ENCODE measurements around the gene GJA10.
"Not testable (repeated sequence)": the region's sequence is repeated elsewhere in the genome, so short reads cannot be mapped to it uniquely, and the experiment has no call there.

The GJA10 gene

GRCh38 chr6:89894169-89894568 lies at the start of gene GJA10:
Gene GJA10, plus strand, starts transcription at chr6:89894469. Its CDS starts 0 bp downstream, at chr6:89894469.
- TF ChIP-seq, protein P1, sequence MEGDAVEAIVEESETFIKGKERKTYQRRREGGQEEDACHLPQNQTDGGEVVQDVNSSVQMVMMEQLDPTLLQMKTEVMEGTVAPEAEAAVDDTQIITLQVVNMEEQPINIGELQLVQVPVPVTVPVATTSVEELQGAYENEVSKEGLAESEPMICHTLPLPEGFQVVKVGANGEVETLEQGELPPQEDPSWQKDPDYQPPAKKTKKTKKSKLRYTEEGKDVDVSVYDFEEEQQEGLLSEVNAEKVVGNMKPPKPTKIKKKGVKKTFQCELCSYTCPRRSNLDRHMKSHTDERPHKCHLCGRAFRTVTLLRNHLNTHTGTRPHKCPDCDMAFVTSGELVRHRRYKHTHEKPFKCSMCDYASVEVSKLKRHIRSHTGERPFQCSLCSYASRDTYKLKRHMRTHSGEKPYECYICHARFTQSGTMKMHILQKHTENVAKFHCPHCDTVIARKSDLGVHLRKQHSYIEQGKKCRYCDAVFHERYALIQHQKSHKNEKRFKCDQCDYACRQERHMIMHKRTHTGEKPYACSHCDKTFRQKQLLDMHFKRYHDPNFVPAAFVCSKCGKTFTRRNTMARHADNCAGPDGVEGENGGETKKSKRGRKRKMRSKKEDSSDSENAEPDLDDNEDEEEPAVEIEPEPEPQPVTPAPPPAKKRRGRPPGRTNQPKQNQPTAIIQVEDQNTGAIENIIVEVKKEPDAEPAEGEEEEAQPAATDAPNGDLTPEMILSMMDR (conservative IDR thresholded peaks at IDR 0.05; ENCODE audit: low read depth, low read length), result no peak
- no peak within 1 kb of the TSS for H3K4me3 ChIP-seq (ENCODE audit: low read length)

DNA sequence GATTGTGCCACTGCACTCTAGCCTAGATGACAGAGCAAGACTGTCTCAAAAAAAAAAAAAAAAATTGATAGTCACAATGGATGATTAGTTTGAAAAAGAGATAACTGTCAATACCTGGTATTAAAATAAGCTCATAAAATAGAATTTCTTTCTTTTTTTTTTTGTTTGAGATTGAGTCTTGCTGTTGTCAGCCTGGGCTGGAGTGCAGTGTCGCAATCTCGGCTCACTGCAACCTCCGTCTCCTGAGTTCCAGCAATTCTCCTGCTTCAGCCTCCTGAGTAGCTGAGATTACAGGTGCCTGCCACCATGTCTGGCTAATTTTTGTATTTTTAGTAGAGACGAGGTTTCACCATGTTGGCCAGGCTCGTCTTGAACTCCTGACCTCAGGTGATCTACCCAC lies 46.8 kb upstream of the GJA10 start:
- DNase-seq (ENCODE audit: low read depth); H3K4me3 ChIP-seq (ENCODE audit: low read length): not testable (repeated sequence)

More at GRCh38 chr6:89894169-89894568, at the start of gene GJA10:
- DNase-seq (ENCODE audit: low read depth), result no peak

DNA sequence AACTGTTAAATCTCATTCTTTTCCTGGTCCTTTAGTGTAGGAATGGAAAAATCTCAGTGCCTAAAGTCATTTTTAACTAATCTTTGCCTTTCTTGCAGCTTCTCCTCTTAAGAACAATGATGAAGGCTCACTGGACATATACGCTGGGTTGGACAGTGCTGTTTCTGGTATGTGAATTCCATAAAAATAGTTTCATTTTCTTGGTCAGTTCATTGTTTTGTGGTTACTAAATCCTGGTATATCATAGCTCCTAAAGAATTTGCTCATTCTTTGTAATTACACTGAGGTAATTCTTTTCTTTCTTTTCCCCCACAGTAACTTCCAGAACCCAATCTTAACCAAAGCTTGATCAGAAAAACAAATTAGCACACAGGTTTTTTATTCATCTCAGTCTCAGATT lies 41.2 kb upstream of the GJA10 start:
- DNase-seq (ENCODE audit: low read depth), result peak; percentile 51
- TF ChIP-seq, protein P1 (conservative IDR thresholded peaks at IDR 0.05; ENCODE audit: low read depth, low read length), result no peak
- H3K4me3 ChIP-seq (ENCODE audit: low read length), result no peak overlapping the region

- H3K4me3 ChIP-seq (ENCODE audit: low read length), result no peak overlapping the region
- DNase-seq (ENCODE audit: low read depth), result no peak
- TF ChIP-seq, protein P1 (conservative IDR thresholded peaks at IDR 0.05; ENCODE audit: low read depth, low read length), result no peak
These were observed 36.2 kb upstream of the GJA10 start for GRCh38 chr6:89858041-89858440.

GRCh38 chr6:89859744-89860143 lies 34.5 kb upstream of the GJA10 start:
- no peak overlapping the region for H3K4me3 ChIP-seq (ENCODE audit: low read length)
- TF ChIP-seq, protein P1 (conservative IDR thresholded peaks at IDR 0.05; ENCODE audit: low read depth, low read length), result no peak
- DNase-seq (ENCODE audit: low read depth), result no peak

DNA sequence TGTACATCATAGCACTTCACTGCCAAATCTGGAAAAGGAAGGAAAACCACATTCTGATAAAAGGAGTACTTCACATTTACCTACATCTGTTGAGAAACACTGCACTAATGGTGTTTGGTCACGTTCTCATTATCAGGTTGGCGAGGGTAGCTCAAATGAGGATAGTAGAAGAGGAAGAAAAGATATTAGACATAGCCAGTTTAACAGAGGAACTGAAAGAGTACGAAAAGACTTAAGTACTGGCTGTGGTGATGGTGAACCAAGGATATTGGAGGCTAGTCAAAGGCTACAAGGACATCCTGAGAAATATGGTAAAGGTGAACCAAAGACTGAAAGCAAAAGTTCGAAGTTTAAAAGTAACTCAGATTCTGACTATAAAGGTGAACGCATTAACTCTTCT lies 32.0 kb upstream of the GJA10 start:
- TF ChIP-seq, protein P1 (conservative IDR thresholded peaks at IDR 0.05; ENCODE audit: low read depth, low read length), result no peak
- DNase-seq (ENCODE audit: low read depth), result no peak
- no peak overlapping the region for H3K4me3 ChIP-seq (ENCODE audit: low read length)

DNA sequence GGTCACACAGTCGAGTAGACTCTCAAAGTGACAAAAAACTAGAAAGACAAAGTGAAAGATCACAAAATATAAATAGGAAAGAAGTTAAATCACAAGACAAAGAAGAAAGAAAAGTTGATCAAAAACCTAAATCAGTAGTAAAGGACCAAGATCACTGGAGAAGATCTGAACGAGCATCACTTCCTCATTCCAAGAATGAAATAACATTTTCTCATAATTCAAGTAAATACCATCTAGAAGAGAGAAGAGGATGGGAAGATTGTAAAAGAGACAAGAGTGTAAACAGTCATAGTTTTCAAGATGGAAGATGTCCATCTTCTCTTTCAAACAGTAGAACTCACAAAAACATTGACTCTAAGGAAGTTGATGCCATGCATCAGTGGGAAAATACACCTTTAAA lies 31.6 kb upstream of the GJA10 start:
- no peak overlapping the region for H3K4me3 ChIP-seq (ENCODE audit: low read length)
- TF ChIP-seq, protein P1 (conservative IDR thresholded peaks at IDR 0.05; ENCODE audit: low read depth, low read length), result no peak
- DNase-seq (ENCODE audit: low read depth), result no peak

Measured in retinal pigment epithelial cell (primary cell).